SK-N-SH (cell line): ENCODE data around the gene G6PD. TPM values are rescaled to one million over a fixed set of nuclear protein-coding genes. Genes with fewer than 3 reads are reported as not detected.
"Not testable (repeated sequence)": the region's sequence is repeated elsewhere in the genome, so short reads cannot be mapped to it uniquely, and the experiment has no call there.

ENCODE experiments used
- CTCF ChIA-PET: fragments of 300-600, 350-600 bp; formaldehyde crosslinking; extraction: SDS; loops from one replicate; lab custom pipeline; 2021; lab: Yijun Ruan, JAX
- POLR2A ChIA-PET: fragments of 350-600 bp; sonication (Branson Sonifier 250); formaldehyde crosslinking; extraction: SDS; loops from one replicate; lab custom pipeline; 2020; ENCODE audit warnings: antibody characterized with exemption, inconsistent platforms; lab: Yijun Ruan, JAX
- DNase-seq: peaks from one replicate; pipeline ENCODE4 v3.0.0; 2012
- H2AFZ ChIP-seq: fragments of 200-600 bp; sonication (generic); 2 replicates; pipeline ENCODE4 v1.8.1; 2016; ENCODE audit warnings: antibody characterized with exemption, mild to moderate bottlenecking, low read depth
- H3F3A ChIP-seq: fragments of 200-600 bp; sonication (generic); replicated peaks from 2 replicates; pipeline ENCODE3; 2016; ENCODE audit warnings: antibody characterized with exemption, mild to moderate bottlenecking; ENCODE audit not compliant: insufficient read depth
- H3K27ac ChIP-seq, 2 experiments: fragments of 200-500 bp in 1 of 2; fragments of 200-600 bp in 1 of 2; sonication (Bioruptor generic) in 1 of 2; sonication (generic), shearing (Covaris generic) in 1 of 2; 2 replicates each; pipeline versions ENCODE4 v1.5.1 to v1.6.1; 2014 to 2016; ENCODE audit warnings: low read depth in 2 of 2, inconsistent platforms in 1 of 2, low read length in 1 of 2, mild to moderate bottlenecking in 1 of 2, mixed read lengths in 1 of 2
- H3K27me3 ChIP-seq: fragments of 200-600 bp; sonication (generic), shearing (Covaris generic); 2 replicates; pipeline ENCODE4 v1.6.1; 2016; ENCODE audit warnings: mixed run types; ENCODE audit not compliant: insufficient read depth
- H3K36me3 ChIP-seq, 2 experiments: fragments of 200-500 bp in 1 of 2; fragments of 200-600 bp in 1 of 2; sonication (Bioruptor generic) in 1 of 2; sonication (generic) in 1 of 2; replicated peaks in 1 of 2; 2 replicates each; pipeline versions ENCODE3 to v1.5.1; 2014 to 2016; ENCODE audit warnings: low read length in 1 of 2, mild to moderate bottlenecking in 1 of 2; ENCODE audit not compliant: insufficient read depth in 2 of 2, control insufficient read depth in 1 of 2
- H3K4me1 ChIP-seq, 2 experiments: fragments of 200-500 bp in 1 of 2; fragments of 200-600 bp in 1 of 2; sonication (Bioruptor generic) in 1 of 2; sonication (generic), shearing (Covaris generic) in 1 of 2; 2 replicates each; pipeline versions ENCODE4 v1.5.1 to v1.6.1; 2014 to 2016; ENCODE audit warnings: low read depth in 1 of 2, low read length in 1 of 2, mixed run types in 1 of 2; ENCODE audit not compliant: insufficient read depth in 2 of 2, control insufficient read depth in 1 of 2
- H3K4me2 ChIP-seq: fragments of 200-600 bp; sonication (generic), shearing (Covaris generic); 2 replicates; pipeline ENCODE4 v1.6.1; 2017; ENCODE audit warnings: mixed run types
- H3K4me3 ChIP-seq, 2 experiments: fragments of 200-500 bp in 1 of 2; fragments of 200-600 bp in 1 of 2; sonication (Bioruptor generic) in 1 of 2; sonication (generic), shearing (Covaris generic) in 1 of 2; 2 replicates each; pipeline versions ENCODE4 v1.5.1 to v1.8.1; 2014 to 2016; ENCODE audit warnings: low read depth in 2 of 2, inconsistent platforms in 1 of 2, low read length in 1 of 2, mild to moderate bottlenecking in 1 of 2, mixed read lengths in 1 of 2, moderate library complexity in 1 of 2
- H3K79me2 ChIP-seq: fragments of 200-600 bp; sonication (generic); 2 replicates; pipeline ENCODE4 v1.8.1; 2017; ENCODE audit warnings: mild to moderate bottlenecking; ENCODE audit not compliant: insufficient read depth
- H3K9ac ChIP-seq: fragments of 200-600 bp; sonication (generic); 2 replicates; pipeline ENCODE4 v1.6.1; 2017; ENCODE audit warnings: mixed run types
- H3K9me2 ChIP-seq: fragments of 200-600 bp; sonication (generic); 2 replicates; pipeline ENCODE4 v1.6.1; 2017; ENCODE audit warnings: mixed run types
- H3K9me3 ChIP-seq: fragments of 200-600 bp; sonication (generic); 2 replicates; pipeline ENCODE4 v1.6.1; 2017; ENCODE audit warnings: mixed run types, mild to moderate bottlenecking, moderate library complexity
- H4K20me1 ChIP-seq: fragments of 200-600 bp; sonication (generic); 2 replicates; pipeline ENCODE4 v1.6.1; 2017; ENCODE audit warnings: mild to moderate bottlenecking, mixed run types; ENCODE audit not compliant: insufficient read depth
- CHD2 ChIP-seq: fragments of 150-350 bp; IDR thresholded peaks from 2 replicates; pipeline ENCODE4 v1.6.1; 2018; ENCODE audit warnings: low read length; ENCODE audit not compliant: partially characterized antibody
- ELF1 ChIP-seq: IDR thresholded peaks from 2 replicates; pipeline ENCODE4 v1.4.0; 2012
- FOSL2 ChIP-seq: IDR thresholded peaks from 2 replicates; pipeline ENCODE4 v1.4.0; 2012; ENCODE audit warnings: low read depth, mild to moderate bottlenecking, moderate library complexity, borderline replicate concordance
- FOXJ3 ChIP-seq: sonication (generic); formaldehyde crosslinking; IDR thresholded peaks from 2 replicates; pipeline ENCODE4 v1.5.1; 2020; ENCODE audit warnings: mild to moderate bottlenecking, missing genetic modification reagents
- FOXM1 ChIP-seq: IDR thresholded peaks from 2 replicates; pipeline ENCODE4 v1.4.0; 2012; ENCODE audit warnings: low read depth, mild to moderate bottlenecking
- GABPA ChIP-seq: IDR thresholded peaks from 2 replicates; pipeline ENCODE4 v1.4.0; 2012; ENCODE audit warnings: low read depth, mild to moderate bottlenecking
- MXI1 ChIP-seq: IDR thresholded peaks from 2 replicates; pipeline ENCODE4 v1.6.1; 2012; ENCODE audit warnings: mild to moderate bottlenecking, low read depth, low read length, improper control_type of control experiment
- NRF1 ChIP-seq: IDR thresholded peaks from 2 replicates; pipeline ENCODE4 v1.6.1; 2012; ENCODE audit warnings: low read depth, mild to moderate bottlenecking, low read length
- RFX5 ChIP-seq: IDR thresholded peaks from 2 replicates; pipeline ENCODE4 v1.6.1; 2012; ENCODE audit warnings: mild to moderate bottlenecking, improper control_type of control experiment, low read length
- RXRA ChIP-seq: IDR thresholded peaks from 2 replicates; pipeline ENCODE4 v1.4.0; 2012; ENCODE audit warnings: low read depth, mild to moderate bottlenecking, borderline replicate concordance
- SIN3A ChIP-seq: IDR thresholded peaks from 2 replicates; pipeline ENCODE4 v1.6.1; 2012; ENCODE audit warnings: low read depth, mild to moderate bottlenecking, low read length, moderate library complexity, borderline replicate concordance
- SMC3 ChIP-seq: IDR thresholded peaks from 2 replicates; pipeline ENCODE4 v1.6.1; 2012; ENCODE audit warnings: low read depth, low read length, improper control_type of control experiment
- TAF1 ChIP-seq: IDR thresholded peaks from 2 replicates; pipeline ENCODE4 v1.6.1; 2012; ENCODE audit warnings: low read depth, mild to moderate bottlenecking, low read length, moderate library complexity, borderline replicate concordance
- WGBS: methylation state at CpG from one replicate; pipeline ENCODE4 v1.1.6; 2017; ENCODE audit warnings: low lambda C conversion rate; 5-methylcytosine and 5-hydroxymethylcytosine counted together
- polyA plus RNA-seq, 3 experiments: library from polyadenylated mRNA; depleted of rRNA; stranded (reverse); fragments of >200 nt; gene quantifications; 2 replicates each; pipeline ENCODE4 v1.2.3, GENCODE V29; 2012
- TF ChIP-seq, protein P1 (sequence below): fragments of 150-350 bp; IDR thresholded peaks from 2 replicates; pipeline ENCODE4 v1.6.1; 2016; ENCODE audit warnings: mild to moderate bottlenecking, low read depth, low read length
- TF ChIP-seq, protein P2 (sequence below): IDR thresholded peaks from 2 replicates; pipeline ENCODE4 v1.4.0; 2012; ENCODE audit warnings: low read depth
- TF ChIP-seq, protein P3 (sequence below): fragments of 200-600 bp; sonication (generic); IDR thresholded peaks from 2 replicates; pipeline ENCODE4 v1.6.1; 2017; ENCODE audit warnings: antibody characterized with exemption, mild to moderate bottlenecking, moderate library complexity
- TF ChIP-seq, protein P4 (sequence below): IDR thresholded peaks from 2 replicates; pipeline ENCODE4 v1.6.1; 2012; ENCODE audit warnings: mild to moderate bottlenecking, low read depth, low read length, moderate library complexity
- TF ChIP-seq, protein P5 (sequence below): IDR thresholded peaks from 2 replicates; pipeline ENCODE4; 2012
- TF ChIP-seq, protein P6 (sequence below): IDR thresholded peaks from 2 replicates; pipeline ENCODE4 v1.4.0; 2012; ENCODE audit warnings: low read depth, borderline replicate concordance

G6PD gene
- polyA plus RNA-seq, 1 of the 3 experiments (the other 2 are of a cell fraction) = 131 TPM

DNA sequence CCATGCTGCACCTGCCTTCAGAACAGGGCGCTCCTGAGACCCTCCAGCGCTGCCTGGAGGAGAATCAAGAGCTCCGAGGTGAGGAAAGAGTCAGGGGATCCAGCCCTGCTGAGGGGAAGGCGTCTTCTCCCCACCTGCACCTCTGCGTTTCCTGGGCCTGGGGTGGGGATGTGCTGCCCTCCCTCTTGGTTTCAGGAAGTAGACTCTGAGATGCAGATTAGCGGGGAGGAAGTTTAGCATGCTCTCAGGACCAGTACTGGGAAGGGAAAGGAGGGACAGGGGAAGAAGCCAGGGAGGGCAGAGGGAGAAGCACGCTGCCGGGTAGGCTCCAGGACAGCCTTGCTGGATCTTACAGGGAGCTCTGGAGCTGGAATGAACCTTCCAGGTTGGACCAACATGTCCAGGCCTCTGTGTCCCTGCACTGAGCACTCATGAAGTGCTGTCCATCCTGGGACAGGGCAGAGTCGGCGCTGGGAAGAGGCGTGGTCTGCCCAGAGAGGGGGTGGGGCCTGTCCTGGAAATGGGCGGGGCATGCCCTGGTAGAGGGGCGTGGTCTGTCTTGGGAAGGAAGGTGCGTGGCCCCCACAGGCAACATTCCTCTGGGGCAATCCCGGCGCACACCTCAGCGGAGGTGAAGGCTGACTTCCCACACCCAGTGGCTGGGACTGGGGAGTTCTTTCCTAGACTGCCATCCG is 5.6 kb upstream of the G6PD start:
- H3K9ac ChIP-seq, H3K4me1 ChIP-seq, H3K27ac ChIP-seq, DNase-seq, H2AFZ ChIP-seq, POLR2A ChIA-PET, H3K4me3 ChIP-seq, CTCF ChIA-PET, H3K9me3 ChIP-seq, H3F3A ChIP-seq, H3K9me2 ChIP-seq, H3K4me2 ChIP-seq: not testable (repeated sequence)
- Histone ChIP-seq H3K27me3 (peaks cover 17% of the 10 kb centered on the region), H4K20me1 (peaks cover 21% of the 10 kb centered on the region), H3K36me3 (peaks cover 0 to 11% of the 10 kb centered on the region in 2 experiments), H3K79me2 (peaks cover 59% of the 10 kb centered on the region)
- WGBS = 46% methylated on average over 7 of the region's 18 CpGs

DNA sequence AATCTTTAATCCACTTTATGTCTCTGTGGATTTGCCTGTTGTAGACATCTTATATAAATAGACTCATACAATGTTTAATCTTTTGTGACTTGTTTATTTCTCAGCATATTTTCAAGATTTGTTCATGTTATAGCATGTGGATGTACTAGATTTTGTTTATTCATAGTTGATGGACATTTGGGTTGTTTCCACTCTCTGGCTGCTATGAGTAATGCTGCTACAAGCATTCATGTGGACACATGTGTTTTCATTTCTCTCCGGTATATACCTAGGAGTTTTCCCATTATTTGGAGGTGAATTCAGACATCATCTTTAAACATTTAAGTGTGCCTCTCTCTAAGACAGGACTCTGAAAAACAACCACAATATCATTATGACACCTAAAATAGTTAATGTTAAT is 3.1 kb upstream of the G6PD start:
- Histone ChIP-seq H3K4me1 (peaks cover 0 to 7% of the 10 kb centered on the region in 2 experiments; a peak in 1 of 4 replicates), H3K4me3 (no peak overlapping the region), H2AFZ (no peak overlapping the region), H3K9ac (no peak overlapping the region), H3K27ac (no peak overlapping the region), H3F3A (peaks cover 6% of the 10 kb centered on the region), H3K27me3 (peaks cover 17% of the 10 kb centered on the region), H3K79me2 (peaks cover 76% of the 10 kb centered on the region), H4K20me1 (peaks cover 21% of the 10 kb centered on the region), H3K4me2 (no peak overlapping the region), H3K9me2 (no peaks in the 10 kb centered on the region), H3K36me3 (peaks cover 0 to 11% of the 10 kb centered on the region in 2 experiments), H3K9me3 (no peaks in the 10 kb centered on the region)
- DNase-seq = no peak
- CTCF ChIA-PET = no interaction called here
- 38% methylated on average over 1 of the region's 1 CpG for WGBS
- POLR2A ChIA-PET = no interaction called here
- TF ChIP-seq GABPA (no peak), CHD2 (no peak), RFX5 (no peak), SMC3 (no peak), TAF1 (no peak), RXRA (no peak), FOSL2 (no peak), MXI1 (no peak), ELF1 (no peak), FOXJ3 (CRISPR knock-in tag) (no peak), NRF1 (no peak), SIN3A (no peak), FOXM1 (no peak)
- TF ChIP-seq, protein P1, sequence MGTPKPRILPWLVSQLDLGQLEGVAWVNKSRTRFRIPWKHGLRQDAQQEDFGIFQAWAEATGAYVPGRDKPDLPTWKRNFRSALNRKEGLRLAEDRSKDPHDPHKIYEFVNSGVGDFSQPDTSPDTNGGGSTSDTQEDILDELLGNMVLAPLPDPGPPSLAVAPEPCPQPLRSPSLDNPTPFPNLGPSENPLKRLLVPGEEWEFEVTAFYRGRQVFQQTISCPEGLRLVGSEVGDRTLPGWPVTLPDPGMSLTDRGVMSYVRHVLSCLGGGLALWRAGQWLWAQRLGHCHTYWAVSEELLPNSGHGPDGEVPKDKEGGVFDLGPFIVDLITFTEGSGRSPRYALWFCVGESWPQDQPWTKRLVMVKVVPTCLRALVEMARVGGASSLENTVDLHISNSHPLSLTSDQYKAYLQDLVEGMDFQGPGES = no peak
- TF ChIP-seq, protein P2, sequence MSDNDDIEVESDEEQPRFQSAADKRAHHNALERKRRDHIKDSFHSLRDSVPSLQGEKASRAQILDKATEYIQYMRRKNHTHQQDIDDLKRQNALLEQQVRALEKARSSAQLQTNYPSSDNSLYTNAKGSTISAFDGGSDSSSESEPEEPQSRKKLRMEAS = no peak
- TF ChIP-seq, protein P3, sequence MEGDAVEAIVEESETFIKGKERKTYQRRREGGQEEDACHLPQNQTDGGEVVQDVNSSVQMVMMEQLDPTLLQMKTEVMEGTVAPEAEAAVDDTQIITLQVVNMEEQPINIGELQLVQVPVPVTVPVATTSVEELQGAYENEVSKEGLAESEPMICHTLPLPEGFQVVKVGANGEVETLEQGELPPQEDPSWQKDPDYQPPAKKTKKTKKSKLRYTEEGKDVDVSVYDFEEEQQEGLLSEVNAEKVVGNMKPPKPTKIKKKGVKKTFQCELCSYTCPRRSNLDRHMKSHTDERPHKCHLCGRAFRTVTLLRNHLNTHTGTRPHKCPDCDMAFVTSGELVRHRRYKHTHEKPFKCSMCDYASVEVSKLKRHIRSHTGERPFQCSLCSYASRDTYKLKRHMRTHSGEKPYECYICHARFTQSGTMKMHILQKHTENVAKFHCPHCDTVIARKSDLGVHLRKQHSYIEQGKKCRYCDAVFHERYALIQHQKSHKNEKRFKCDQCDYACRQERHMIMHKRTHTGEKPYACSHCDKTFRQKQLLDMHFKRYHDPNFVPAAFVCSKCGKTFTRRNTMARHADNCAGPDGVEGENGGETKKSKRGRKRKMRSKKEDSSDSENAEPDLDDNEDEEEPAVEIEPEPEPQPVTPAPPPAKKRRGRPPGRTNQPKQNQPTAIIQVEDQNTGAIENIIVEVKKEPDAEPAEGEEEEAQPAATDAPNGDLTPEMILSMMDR = no peak
- TF ChIP-seq, protein P4, sequence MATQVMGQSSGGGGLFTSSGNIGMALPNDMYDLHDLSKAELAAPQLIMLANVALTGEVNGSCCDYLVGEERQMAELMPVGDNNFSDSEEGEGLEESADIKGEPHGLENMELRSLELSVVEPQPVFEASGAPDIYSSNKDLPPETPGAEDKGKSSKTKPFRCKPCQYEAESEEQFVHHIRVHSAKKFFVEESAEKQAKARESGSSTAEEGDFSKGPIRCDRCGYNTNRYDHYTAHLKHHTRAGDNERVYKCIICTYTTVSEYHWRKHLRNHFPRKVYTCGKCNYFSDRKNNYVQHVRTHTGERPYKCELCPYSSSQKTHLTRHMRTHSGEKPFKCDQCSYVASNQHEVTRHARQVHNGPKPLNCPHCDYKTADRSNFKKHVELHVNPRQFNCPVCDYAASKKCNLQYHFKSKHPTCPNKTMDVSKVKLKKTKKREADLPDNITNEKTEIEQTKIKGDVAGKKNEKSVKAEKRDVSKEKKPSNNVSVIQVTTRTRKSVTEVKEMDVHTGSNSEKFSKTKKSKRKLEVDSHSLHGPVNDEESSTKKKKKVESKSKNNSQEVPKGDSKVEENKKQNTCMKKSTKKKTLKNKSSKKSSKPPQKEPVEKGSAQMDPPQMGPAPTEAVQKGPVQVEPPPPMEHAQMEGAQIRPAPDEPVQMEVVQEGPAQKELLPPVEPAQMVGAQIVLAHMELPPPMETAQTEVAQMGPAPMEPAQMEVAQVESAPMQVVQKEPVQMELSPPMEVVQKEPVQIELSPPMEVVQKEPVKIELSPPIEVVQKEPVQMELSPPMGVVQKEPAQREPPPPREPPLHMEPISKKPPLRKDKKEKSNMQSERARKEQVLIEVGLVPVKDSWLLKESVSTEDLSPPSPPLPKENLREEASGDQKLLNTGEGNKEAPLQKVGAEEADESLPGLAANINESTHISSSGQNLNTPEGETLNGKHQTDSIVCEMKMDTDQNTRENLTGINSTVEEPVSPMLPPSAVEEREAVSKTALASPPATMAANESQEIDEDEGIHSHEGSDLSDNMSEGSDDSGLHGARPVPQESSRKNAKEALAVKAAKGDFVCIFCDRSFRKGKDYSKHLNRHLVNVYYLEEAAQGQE = no peak
- TF ChIP-seq, protein P5, sequence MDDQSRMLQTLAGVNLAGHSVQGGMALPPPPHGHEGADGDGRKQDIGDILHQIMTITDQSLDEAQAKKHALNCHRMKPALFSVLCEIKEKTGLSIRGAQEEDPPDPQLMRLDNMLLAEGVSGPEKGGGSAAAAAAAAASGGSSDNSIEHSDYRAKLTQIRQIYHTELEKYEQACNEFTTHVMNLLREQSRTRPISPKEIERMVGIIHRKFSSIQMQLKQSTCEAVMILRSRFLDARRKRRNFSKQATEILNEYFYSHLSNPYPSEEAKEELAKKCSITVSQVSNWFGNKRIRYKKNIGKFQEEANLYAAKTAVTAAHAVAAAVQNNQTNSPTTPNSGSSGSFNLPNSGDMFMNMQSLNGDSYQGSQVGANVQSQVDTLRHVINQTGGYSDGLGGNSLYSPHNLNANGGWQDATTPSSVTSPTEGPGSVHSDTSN = no peak
- TF ChIP-seq, protein P6, sequence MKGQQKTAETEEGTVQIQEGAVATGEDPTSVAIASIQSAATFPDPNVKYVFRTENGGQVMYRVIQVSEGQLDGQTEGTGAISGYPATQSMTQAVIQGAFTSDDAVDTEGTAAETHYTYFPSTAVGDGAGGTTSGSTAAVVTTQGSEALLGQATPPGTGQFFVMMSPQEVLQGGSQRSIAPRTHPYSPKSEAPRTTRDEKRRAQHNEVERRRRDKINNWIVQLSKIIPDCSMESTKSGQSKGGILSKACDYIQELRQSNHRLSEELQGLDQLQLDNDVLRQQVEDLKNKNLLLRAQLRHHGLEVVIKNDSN = no peak
